Keratinocyte (primary cell): ENCODE results near the gene ESF1.

Source experiments
- EZH2 ChIP-seq: IDR thresholded peaks from one replicate; pipeline ENCODE4 v1.6.1; 2012; ENCODE audit warnings: inconsistent platforms, mild to moderate bottlenecking, low read length, moderate library complexity
- TF ChIP-seq, protein P1 (sequence below), 3 experiments: IDR thresholded peaks in 1 of 3; conservative IDR thresholded peaks in 1 of 3; optimal IDR thresholded peaks in 1 of 3; 2 replicates in 2 of 3; 3 replicates in 1 of 3; pipeline versions ENCODE3 to v1.5.1; 2011; ENCODE audit warnings: low read length in 3 of 3, mild to moderate bottlenecking in 3 of 3, moderate library complexity in 2 of 3, control low read depth in 1 of 3, inconsistent platforms in 1 of 3; ENCODE audit not compliant: insufficient read depth in 2 of 3; ENCODE audit errors: extremely low read depth in 1 of 3

DNA sequence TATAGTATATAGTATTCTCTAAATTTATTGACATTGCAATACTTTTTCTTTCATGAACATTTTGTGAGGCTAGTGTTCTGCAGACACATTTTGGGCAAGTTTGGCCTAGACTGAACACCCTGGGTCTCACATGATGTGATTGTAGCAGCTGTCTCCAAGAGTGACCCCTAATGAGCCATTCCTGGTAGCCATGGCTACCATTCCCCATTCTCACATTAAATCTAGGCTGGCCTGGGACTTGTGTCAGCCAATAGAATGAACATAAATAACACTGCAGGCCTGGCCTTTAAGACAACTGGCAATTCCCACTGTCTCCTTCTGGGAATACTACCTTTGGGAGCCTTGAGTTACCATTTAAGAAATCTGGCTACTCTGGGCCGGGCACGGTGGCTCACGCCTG, 108.0 kb downstream of the ESF1 start:
- TF ChIP-seq, protein P1, sequence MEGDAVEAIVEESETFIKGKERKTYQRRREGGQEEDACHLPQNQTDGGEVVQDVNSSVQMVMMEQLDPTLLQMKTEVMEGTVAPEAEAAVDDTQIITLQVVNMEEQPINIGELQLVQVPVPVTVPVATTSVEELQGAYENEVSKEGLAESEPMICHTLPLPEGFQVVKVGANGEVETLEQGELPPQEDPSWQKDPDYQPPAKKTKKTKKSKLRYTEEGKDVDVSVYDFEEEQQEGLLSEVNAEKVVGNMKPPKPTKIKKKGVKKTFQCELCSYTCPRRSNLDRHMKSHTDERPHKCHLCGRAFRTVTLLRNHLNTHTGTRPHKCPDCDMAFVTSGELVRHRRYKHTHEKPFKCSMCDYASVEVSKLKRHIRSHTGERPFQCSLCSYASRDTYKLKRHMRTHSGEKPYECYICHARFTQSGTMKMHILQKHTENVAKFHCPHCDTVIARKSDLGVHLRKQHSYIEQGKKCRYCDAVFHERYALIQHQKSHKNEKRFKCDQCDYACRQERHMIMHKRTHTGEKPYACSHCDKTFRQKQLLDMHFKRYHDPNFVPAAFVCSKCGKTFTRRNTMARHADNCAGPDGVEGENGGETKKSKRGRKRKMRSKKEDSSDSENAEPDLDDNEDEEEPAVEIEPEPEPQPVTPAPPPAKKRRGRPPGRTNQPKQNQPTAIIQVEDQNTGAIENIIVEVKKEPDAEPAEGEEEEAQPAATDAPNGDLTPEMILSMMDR (optimal IDR thresholded peaks at IDR 0.05 in 1 of 3, IDR thresholded peaks at IDR 0.05 in 1 of 3, conservative IDR thresholded peaks at IDR 0.05 in 1 of 3; ENCODE audit: extremely low read depth in 1 of 3, insufficient read depth in 2 of 3, low read length in 3 of 3): no peak
- TF ChIP-seq EZH2: no peak
